Kidney epithelial cell (primary cell): ENCODE measurements around the gene TBC1D22A. TPM values are rescaled to one million over a fixed set of nuclear protein-coding genes. Genes with fewer than 3 reads are reported as not detected.

Experiments used
- DNase-seq: peaks from one replicate; pipeline ENCODE4 v3.0.0-alpha.2; 2010; ENCODE audit warnings: low read depth
- H3K27me3 ChIP-seq: 2 replicates; pipeline ENCODE4 v1.6.0; 2011; ENCODE audit warnings: low read length; ENCODE audit not compliant: control insufficient read depth, insufficient read depth
- H3K36me3 ChIP-seq: 2 replicates; pipeline ENCODE4 v1.5.1; 2011; ENCODE audit warnings: low read length; ENCODE audit not compliant: control insufficient read depth, insufficient read depth
- H3K4me3 ChIP-seq: 2 replicates; pipeline ENCODE4 v1.5.1; 2011; ENCODE audit warnings: low read depth, mild to moderate bottlenecking, control low read depth, low read length
- total RNA-seq: library from RNA; depleted of rRNA; stranded (reverse); fragments of >200 nt; gene quantifications from 2 replicates; pipeline ENCODE4 v1.2.3, GENCODE V29; 2015
- TF ChIP-seq, protein P1 (sequence below): IDR thresholded peaks from 2 replicates; pipeline ENCODE4 v1.5.1; 2011; ENCODE audit warnings: mild to moderate bottlenecking, moderate library complexity, low read length, control low read depth, inconsistent platforms; ENCODE audit not compliant: insufficient read depth, poor library complexity, severe bottlenecking

The TBC1D22A gene
- total RNA-seq, 1 donor from 2014 or later: 25.7 TPM

DNA sequence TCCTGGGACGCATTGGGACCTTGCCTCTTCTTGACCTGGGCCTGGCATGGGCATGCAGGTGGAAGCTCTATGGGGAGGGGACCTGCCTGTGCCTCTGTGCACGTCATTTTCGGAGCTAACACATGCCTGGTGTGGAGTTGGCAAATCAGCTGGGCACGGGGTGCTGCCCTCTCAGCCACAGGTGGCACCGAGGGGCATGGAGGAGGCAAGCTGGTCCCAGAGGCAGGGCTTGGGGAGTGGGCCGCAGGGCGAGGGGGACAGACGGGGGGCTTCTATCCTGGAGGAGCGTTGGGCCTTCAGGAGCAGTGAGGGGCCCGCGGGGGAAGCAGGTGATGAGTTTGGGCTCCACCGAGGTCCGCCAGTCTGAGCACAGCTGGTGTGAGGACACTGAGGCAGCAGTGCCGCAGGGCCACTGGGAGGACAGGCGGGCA, 362.0 kb downstream of the TBC1D22A start:
- no peak overlapping the region for H3K4me3 ChIP-seq
- TF ChIP-seq, protein P1, sequence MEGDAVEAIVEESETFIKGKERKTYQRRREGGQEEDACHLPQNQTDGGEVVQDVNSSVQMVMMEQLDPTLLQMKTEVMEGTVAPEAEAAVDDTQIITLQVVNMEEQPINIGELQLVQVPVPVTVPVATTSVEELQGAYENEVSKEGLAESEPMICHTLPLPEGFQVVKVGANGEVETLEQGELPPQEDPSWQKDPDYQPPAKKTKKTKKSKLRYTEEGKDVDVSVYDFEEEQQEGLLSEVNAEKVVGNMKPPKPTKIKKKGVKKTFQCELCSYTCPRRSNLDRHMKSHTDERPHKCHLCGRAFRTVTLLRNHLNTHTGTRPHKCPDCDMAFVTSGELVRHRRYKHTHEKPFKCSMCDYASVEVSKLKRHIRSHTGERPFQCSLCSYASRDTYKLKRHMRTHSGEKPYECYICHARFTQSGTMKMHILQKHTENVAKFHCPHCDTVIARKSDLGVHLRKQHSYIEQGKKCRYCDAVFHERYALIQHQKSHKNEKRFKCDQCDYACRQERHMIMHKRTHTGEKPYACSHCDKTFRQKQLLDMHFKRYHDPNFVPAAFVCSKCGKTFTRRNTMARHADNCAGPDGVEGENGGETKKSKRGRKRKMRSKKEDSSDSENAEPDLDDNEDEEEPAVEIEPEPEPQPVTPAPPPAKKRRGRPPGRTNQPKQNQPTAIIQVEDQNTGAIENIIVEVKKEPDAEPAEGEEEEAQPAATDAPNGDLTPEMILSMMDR: no peak
- no peak for DNase-seq
- no peaks in the 10 kb centered on the region for H3K27me3 ChIP-seq
- H3K36me3 ChIP-seq: no peaks in the 10 kb centered on the region

DNA sequence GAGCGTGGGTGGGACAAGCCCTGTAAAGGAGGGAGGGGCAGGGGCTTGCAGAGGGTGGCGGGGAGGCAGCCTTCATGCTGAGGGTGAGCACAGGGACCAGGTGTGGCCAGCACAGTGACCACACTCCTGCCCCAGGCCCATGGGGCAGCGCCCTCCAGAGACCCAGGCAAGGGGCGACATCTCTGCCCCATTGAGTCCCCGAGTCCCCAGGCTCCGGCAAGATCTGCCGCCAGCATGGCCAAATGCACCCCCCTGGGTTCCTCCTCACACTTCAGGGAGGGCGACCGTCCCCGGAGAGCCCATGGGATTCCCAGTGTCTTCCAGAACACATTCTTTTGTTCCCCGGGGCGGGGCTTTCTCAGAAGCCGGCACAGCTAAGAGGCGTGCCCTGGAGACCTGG, 362.5 kb downstream of the TBC1D22A start:
- TF ChIP-seq, protein P1: no peak
- H3K27me3 ChIP-seq: no peaks in the 10 kb centered on the region
- no peak overlapping the region for H3K4me3 ChIP-seq
- no peaks in the 10 kb centered on the region for H3K36me3 ChIP-seq
- DNase-seq: no peak

DNA sequence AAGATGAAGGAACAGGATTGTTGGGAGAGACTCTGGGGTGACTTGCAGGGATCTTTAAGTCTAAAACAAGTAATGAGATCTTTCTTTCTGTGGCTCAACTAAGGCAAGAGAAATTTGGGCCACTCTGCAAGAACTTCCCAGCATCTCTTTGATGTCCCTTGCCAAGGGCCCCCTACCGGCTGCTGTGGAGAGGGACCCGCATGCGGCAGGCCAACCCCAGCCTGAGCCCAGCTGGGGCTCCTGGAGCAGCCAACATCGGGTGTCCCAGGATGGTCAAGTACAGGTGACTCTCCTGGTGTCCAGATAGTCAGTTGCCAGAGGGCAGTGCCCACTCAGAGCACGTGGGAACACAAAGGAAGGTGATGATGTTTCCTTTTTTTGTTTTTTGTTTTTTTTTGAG, 363.2 kb downstream of the TBC1D22A start:
- no peak for DNase-seq
- H3K4me3 ChIP-seq: no peak overlapping the region
- TF ChIP-seq, protein P1: peak; percentile 7

DNA sequence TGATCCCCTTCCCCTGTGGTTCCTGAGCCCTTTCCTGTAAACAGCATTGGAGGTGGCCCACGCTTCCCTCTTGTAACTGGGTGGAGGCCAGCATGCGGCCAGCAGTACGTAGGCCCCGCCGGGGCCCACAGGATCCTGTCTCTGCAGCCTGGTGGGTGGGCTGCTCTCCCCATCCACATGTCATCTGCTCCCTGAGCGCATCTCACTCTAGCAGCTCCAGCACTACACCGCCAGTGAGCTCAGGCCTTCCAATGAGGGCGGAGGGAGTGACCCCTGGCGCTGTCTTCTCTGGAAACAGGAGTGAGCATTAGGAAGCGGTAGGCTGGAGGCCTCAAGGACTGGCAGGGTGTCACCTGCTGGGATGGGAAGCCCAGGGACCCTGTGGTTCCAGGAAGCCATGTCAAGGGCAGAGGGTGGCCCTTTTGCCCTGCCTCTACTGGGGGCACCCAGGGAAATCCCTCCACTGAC, 363.9 kb downstream of the TBC1D22A start:
- no peak for DNase-seq

More for the DNA sequence above, 363.2 kb downstream of the TBC1D22A start:
- no peaks in the 10 kb centered on the region for H3K36me3 ChIP-seq
- no peaks in the 10 kb centered on the region for H3K27me3 ChIP-seq

DNA sequence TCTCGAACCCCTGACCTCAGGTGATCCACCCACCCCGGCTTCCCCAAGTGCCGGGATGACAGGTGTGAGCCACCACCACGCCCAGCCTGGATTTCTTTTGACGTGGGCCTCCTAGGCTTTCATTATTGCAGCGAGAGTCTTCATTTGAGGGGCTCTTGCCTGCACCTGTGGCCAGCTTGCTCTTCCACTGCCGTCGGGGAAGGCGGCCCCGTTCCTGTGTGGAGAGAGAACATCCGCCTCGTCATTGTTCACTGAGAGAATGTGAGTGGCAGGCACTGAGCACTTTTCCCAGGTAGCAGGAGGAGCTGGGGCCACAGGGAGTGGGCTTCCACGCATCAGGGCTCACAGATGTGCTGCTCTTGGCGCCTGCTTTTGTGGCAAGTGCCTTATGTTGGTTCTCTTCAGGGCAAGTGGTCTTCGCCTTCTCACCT, 365.0 kb downstream of the TBC1D22A start:
- no peak for DNase-seq
- Histone ChIP-seq H3K36me3 (no peaks in the 10 kb centered on the region), H3K27me3 (no peaks in the 10 kb centered on the region), H3K4me3 (no peak overlapping the region)
- TF ChIP-seq, protein P1: no peak

More for the DNA sequence above, 363.9 kb downstream of the TBC1D22A start:
- Histone ChIP-seq H3K36me3 (no peaks in the 10 kb centered on the region), H3K27me3 (no peaks in the 10 kb centered on the region), H3K4me3 (no peak overlapping the region)
- TF ChIP-seq, protein P1: no peak

DNA sequence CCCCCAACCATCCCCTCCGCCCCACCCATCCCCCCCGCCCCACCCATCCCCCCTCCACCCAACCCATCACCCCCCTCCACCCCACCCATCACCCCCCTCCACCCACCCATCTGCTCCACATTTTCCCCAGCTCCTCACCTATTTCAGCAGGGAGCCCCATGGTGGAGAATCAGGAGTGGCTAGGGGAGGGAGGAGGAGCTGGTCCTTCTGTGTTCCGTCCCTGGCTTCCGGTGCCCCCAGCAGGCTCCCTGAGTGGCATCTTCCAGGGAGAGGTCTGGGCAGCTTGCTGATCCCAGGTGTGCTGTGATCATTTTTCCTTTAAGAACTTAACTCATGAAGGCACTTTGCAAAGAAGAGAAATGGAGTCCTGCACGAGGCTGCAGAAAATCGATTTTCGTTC, 365.8 kb downstream of the TBC1D22A start:
- H3K27me3 ChIP-seq: no peaks in the 10 kb centered on the region
- DNase-seq: no peak
- TF ChIP-seq, protein P1: no peak
- no peak overlapping the region for H3K4me3 ChIP-seq
- no peaks in the 10 kb centered on the region for H3K36me3 ChIP-seq
